AG09319 (cell line): ENCODE measurements around the gene PFKFB1.

Experiments
- DNase-seq: peaks from one replicate; pipeline ENCODE4 v3.0.0-alpha.2; 2010; ENCODE audit warnings: low read depth; ENCODE audit errors: extremely low read depth
- TF ChIP-seq, protein P1 (sequence below): IDR thresholded peaks from 2 replicates; pipeline ENCODE4 v1.5.1; 2011; ENCODE audit warnings: low read depth, mild to moderate bottlenecking, inconsistent platforms, low read length, moderate library complexity

The PFKFB1 gene

DNA sequence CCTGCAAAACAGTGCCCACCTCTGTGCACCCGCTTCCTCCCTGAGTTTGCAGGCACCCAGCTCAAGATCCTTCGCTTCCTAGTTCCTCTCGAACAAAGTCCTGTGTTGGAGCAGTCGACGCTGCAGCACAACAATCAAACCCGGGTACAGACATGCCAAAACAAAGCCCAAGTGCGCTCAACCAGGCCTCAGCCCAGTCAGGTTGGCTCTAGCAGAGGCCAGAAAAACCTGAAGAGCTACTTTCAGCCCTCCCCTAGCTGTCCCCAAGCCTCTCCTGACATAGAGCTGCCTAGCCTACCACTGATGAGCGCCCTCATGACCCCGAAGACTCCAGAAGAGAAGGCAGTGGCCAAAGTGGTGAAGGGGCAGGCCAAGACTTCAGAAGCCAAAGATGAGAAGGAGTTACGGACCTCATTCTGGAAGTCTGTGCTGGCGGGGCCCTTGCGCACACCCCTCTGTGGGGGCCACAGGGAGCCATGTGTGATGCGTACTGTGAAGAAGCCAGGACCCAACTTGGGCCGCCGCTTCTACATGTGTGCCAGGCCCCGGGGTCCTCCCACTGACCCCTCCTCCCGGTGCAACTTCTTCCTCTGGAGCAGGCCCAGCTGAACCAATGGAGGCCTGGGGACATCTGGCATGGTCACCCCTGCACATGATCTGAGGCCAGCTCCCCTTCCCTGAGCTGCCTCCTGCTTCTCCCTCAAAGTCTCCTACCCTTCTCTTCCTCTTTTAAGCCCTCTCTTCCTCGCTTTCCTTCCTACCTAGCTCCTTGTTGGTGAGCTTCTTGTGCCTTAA, 13.0 kb upstream of the PFKFB1 start:
- no peak for DNase-seq
- TF ChIP-seq, protein P1, sequence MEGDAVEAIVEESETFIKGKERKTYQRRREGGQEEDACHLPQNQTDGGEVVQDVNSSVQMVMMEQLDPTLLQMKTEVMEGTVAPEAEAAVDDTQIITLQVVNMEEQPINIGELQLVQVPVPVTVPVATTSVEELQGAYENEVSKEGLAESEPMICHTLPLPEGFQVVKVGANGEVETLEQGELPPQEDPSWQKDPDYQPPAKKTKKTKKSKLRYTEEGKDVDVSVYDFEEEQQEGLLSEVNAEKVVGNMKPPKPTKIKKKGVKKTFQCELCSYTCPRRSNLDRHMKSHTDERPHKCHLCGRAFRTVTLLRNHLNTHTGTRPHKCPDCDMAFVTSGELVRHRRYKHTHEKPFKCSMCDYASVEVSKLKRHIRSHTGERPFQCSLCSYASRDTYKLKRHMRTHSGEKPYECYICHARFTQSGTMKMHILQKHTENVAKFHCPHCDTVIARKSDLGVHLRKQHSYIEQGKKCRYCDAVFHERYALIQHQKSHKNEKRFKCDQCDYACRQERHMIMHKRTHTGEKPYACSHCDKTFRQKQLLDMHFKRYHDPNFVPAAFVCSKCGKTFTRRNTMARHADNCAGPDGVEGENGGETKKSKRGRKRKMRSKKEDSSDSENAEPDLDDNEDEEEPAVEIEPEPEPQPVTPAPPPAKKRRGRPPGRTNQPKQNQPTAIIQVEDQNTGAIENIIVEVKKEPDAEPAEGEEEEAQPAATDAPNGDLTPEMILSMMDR: no peak

DNA sequence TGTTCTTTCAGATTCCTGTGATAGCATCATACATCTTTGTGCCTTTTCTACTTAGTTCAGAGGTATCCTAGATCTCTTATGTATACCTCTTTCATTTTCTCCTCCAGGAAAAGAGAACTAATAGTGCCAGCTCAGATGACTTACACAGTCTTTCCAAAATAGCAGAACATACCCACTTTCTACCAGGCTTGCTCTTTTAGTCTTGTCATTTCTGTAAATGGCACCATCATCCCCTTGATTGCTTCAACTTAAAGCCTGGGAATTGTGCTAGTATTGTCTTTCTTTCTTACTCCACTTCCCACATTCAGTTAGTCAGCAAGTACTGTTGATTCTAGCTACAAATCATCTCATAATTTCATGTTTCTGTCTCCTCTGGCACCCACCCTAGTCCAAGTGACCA, 11.3 kb upstream of the PFKFB1 start:
- no peak for DNase-seq
- TF ChIP-seq, protein P1: no peak

DNA sequence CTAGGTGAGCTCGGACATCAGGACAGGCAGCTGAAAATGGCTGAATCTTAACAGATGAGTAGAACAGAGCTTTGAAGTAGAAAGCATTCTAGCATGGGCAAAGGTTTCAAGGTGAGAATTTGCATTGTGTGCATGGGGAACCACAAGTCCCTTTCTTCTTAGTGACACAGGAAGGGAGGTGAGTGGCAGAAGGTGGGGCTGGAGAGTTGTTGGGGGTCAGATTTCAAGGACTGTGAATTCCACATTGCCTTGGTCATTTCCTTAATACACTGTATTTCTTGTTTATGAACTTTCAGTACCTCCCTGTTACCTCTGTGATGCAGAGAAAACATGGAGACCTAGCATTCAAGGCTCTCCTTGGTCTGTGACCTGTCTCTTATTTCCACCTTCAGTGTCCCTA, 10.2 kb upstream of the PFKFB1 start:
- no peak for DNase-seq
- TF ChIP-seq, protein P1: no peak

DNA sequence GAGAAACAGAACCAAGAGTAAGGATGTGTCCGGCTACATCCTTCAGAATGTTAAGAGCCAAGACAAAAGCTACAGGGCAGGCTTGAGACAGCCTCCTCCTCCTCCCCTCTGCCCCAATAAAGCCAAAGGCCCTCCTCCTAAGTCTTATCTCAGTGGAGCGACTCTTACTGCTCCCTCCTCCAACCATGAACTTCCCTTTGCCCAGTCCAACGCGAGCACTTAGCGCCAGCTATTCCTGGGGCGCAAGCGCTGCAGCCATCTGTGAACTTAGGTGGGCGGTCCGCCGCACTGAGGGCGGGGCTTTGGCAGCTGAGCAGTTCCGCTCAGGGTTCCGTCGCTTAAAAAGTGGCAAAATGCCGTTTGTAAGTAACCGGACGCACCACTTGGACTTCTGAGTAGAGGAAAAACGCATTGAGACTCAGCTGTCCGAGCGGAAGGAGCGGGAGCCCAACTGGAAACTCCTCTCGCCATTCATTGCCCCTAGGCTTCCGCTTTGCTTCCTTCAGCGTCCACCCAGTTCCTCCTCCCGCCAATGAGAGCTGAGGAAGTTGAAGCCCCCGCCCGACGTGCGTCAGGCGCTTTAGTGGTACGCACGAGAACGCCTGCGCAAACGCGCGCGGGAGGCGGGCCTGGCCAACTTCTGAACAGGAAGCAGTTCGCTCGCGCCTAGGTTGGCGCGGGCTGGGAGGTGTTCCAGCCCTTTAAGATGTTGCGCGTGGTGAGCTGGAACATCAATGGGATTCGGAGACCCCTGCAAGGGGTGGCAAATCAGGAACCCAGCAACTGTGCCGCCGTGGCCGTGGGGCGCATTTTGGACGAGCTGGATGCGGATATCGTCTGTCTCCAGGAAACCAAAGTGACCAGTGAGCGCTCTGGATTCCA, 6.0 kb upstream of the PFKFB1 start, which contains the start of gene APEX2:
Gene APEX2 (plus strand): TSS at position 647 of the 882 bp plus-strand sequence. CDS start 60 bp downstream, at position 707.
- TF ChIP-seq, protein P1: no peak
- DNase-seq: peak; percentile 76

DNA sequence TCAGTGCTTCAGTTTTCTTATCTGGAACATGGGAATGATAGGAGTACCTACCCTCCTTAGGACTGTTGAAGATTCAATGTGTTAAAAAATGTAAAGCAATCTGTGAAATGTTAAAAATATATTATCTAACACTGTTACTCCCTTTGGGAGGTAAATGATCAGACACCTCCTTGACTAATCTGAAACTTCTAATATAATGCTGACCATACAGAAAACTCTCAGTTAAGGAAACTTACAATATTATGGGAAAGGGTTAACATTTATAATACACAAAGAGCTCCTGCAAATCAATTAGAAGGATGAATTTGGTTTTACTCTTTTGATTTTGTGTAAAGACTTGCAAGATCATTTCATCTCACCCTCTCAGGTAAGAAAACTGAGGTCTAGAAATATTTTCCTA, 1.6 kb upstream of the PFKFB1 start:
- DNase-seq: no peak
- TF ChIP-seq, protein P1: no peak

DNA sequence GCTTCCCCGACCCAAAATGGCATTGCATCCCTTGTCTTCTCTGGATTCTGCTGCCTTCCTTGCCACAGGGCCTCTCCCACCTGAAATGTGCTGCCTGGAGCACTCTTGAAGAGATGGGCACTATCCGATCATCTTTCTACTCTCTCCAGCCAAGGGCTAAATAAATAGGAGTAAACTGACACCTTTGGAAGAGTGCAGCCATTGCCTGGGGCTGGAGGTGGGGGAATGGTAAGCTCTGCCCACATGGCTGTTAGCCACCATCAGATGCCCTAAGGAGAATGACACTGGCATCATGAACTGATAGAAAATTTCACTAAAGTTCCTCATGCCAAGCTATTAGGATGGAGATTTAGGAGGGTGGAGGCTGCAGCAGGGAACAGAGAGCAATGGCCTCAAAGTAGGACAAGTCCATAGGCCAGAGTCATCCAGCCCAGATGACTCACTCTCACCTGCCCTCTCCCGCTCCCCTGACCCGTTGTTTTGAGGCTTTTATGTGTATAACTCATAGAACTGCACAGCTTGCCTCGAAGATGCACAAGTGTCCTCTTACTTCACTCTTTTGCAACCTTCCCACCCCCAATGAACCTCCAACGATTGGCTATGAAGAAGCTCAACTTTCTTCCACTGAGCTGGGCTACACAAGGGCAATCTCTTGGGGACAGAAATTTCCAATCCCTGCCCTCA, 822 bp upstream of the PFKFB1 start:
- TF ChIP-seq, protein P1: no peak
- DNase-seq: no peak
